GM23338 (cell line): ENCODE results near the gene FAM98C.

Source experiments
- CREB1 ChIP-seq: fragments of 250-450 bp; sonication (Bioruptor Pico); IDR thresholded peaks from 2 replicates; pipeline ENCODE4 v1.5.0; 2020; ENCODE audit warnings: low read depth, mild to moderate bottlenecking, moderate library complexity
- EZH2 ChIP-seq: fragments of 200-600 bp; sonication (generic); IDR thresholded peaks from one replicate; pipeline ENCODE4 v1.8.0; 2017; ENCODE audit warnings: antibody characterized with exemption, mild to moderate bottlenecking, low read depth; ENCODE audit not compliant: unreplicated experiment
- EZH2phosphoT487 ChIP-seq: fragments of 200-600 bp; sonication (generic); IDR thresholded peaks from one replicate; pipeline ENCODE4 v1.8.1; 2018; ENCODE audit warnings: antibody characterized with exemption; ENCODE audit not compliant: unreplicated experiment
- POLR2AphosphoS5 ChIP-seq: IDR thresholded peaks from 2 replicates; pipeline ENCODE4 v1.6.1; 2016; ENCODE audit warnings: antibody characterized with exemption, low read depth
- TF ChIP-seq, protein P1 (sequence below), 2 experiments: fragments of 200-600 bp in 1 of 2; sonication (generic) in 1 of 2; conservative IDR thresholded peaks; 2 replicates each; pipeline versions ENCODE4 v1.5.1 to v1.6.1; 2016 to 2017; ENCODE audit warnings: antibody characterized with exemption in 2 of 2, low read depth in 2 of 2, mild to moderate bottlenecking in 2 of 2, moderate library complexity in 1 of 2
- TF ChIP-seq, protein P2 (sequence below): IDR thresholded peaks from one replicate; pipeline ENCODE4 v1.6.1; 2018; ENCODE audit warnings: antibody characterized with exemption; ENCODE audit not compliant: unreplicated experiment

GRCh38 chr19:38449518-38449917, 46.6 kb downstream of the FAM98C start:
- TF ChIP-seq, protein P1, sequence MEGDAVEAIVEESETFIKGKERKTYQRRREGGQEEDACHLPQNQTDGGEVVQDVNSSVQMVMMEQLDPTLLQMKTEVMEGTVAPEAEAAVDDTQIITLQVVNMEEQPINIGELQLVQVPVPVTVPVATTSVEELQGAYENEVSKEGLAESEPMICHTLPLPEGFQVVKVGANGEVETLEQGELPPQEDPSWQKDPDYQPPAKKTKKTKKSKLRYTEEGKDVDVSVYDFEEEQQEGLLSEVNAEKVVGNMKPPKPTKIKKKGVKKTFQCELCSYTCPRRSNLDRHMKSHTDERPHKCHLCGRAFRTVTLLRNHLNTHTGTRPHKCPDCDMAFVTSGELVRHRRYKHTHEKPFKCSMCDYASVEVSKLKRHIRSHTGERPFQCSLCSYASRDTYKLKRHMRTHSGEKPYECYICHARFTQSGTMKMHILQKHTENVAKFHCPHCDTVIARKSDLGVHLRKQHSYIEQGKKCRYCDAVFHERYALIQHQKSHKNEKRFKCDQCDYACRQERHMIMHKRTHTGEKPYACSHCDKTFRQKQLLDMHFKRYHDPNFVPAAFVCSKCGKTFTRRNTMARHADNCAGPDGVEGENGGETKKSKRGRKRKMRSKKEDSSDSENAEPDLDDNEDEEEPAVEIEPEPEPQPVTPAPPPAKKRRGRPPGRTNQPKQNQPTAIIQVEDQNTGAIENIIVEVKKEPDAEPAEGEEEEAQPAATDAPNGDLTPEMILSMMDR (conservative IDR thresholded peaks at IDR 0.05; ENCODE audit: low read depth in 2 of 2) = no peak
- TF ChIP-seq CREB1 (no peak), EZH2phosphoT487 (no peak), POLR2AphosphoS5 (no peak), EZH2 (no peak)
- TF ChIP-seq, protein P2, sequence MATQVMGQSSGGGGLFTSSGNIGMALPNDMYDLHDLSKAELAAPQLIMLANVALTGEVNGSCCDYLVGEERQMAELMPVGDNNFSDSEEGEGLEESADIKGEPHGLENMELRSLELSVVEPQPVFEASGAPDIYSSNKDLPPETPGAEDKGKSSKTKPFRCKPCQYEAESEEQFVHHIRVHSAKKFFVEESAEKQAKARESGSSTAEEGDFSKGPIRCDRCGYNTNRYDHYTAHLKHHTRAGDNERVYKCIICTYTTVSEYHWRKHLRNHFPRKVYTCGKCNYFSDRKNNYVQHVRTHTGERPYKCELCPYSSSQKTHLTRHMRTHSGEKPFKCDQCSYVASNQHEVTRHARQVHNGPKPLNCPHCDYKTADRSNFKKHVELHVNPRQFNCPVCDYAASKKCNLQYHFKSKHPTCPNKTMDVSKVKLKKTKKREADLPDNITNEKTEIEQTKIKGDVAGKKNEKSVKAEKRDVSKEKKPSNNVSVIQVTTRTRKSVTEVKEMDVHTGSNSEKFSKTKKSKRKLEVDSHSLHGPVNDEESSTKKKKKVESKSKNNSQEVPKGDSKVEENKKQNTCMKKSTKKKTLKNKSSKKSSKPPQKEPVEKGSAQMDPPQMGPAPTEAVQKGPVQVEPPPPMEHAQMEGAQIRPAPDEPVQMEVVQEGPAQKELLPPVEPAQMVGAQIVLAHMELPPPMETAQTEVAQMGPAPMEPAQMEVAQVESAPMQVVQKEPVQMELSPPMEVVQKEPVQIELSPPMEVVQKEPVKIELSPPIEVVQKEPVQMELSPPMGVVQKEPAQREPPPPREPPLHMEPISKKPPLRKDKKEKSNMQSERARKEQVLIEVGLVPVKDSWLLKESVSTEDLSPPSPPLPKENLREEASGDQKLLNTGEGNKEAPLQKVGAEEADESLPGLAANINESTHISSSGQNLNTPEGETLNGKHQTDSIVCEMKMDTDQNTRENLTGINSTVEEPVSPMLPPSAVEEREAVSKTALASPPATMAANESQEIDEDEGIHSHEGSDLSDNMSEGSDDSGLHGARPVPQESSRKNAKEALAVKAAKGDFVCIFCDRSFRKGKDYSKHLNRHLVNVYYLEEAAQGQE = no peak
